ENCODE measurements around the gene CMIP. TPM values are rescaled to one million over a fixed set of nuclear protein-coding genes. Genes with fewer than 3 reads are reported as not detected.
A peak's percentile ranks its signal among the peaks of the same experiment; 100 is the strongest.

The CMIP gene
- total RNA-seq, 1 experiment from 2014 or later, result 48.2 TPM

DNA sequence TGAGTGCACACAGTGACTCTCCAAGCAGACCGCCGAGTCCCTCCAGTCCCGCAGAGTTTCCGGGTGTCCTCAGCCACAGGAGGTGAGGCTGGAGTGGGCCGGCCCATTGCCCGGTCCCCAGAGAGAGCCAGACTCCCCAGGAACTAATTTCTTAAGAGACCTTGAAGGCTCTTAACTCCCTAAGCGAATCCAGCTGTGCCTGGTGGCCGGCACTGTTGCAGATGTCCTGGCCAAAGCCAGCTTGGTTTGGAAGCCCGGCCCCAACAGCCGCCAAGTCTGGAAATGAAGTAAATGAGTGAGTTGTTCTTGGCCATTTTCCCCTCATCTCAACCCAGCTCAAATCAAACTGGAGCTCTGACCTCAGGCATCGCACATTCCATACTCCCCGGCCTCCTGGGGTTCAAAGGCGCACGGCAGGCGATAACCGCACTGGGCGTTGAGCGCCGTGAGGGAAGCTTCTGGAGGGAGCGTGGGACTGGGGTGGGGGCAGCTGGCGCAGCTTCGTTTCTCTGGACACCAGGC is 42.0 kb downstream of the CMIP start:
- H3K4me1 Mint-ChIP-seq, result peaks cover 25 to 28% of the 10 kb centered on the region in 2 experiments

More for the DNA sequence above, 42.0 kb downstream of the CMIP start:
- Histone ChIP-seq H3K4me2 (ENCODE audit: insufficient read depth, insufficient read length, low read length) (no peak overlapping the region), H3K14ac (ENCODE audit: insufficient read depth, low read length) (no peak overlapping the region), H2AK5ac (ENCODE audit: insufficient read length, low read length) (no peak overlapping the region), H4K5ac (ENCODE audit: insufficient read length, low read depth, low read length) (no peak overlapping the region), H2BK120ac (ENCODE audit: low read depth, low read length, poor library complexity, severe bottlenecking) (no peak overlapping the region), H3K79me1 (ENCODE audit: insufficient read depth, low read depth, low read length, poor library complexity, severe bottlenecking) (peaks cover 10% of the 10 kb centered on the region), H3K23ac (ENCODE audit: insufficient read length, low read depth, low read length) (no peak overlapping the region), H3K56ac (ENCODE audit: insufficient read length, low read depth, low read length) (no peak overlapping the region), H2AFZ (ENCODE audit: low read length) (no peak overlapping the region), H3K4me1 (ENCODE audit: insufficient read depth, low read length) (no peaks in the 10 kb centered on the region; the same call in 1 of the 2 replicates), H3K9me3 (ENCODE audit: control insufficient read depth, low read depth, low read length) (no peaks in the 10 kb centered on the region), H2BK12ac (ENCODE audit: insufficient read length, low read depth, low read length) (no peak overlapping the region), H2BK20ac (ENCODE audit: low read depth, low read length, poor library complexity, severe bottlenecking) (no peak overlapping the region), H3K4ac (ENCODE audit: low read depth, low read length) (no peak overlapping the region), H3K9ac (ENCODE audit: extremely low read depth, insufficient read length, low read length) (no peak overlapping the region), H3K27me3 (ENCODE audit: insufficient read depth, low read length) (no peaks in the 10 kb centered on the region), H3K23me2 (ENCODE audit: insufficient read length, low read depth, low read length, poor library complexity, severe bottlenecking) (no peaks in the 10 kb centered on the region), H2BK15ac (ENCODE audit: low read depth, low read length) (no peak overlapping the region), H2BK5ac (ENCODE audit: insufficient read length, low read length) (no peak overlapping the region), H3T11ph (ENCODE audit: low read length) (no peak overlapping the region), H4K20me1 (ENCODE audit: control insufficient read depth, insufficient read depth, insufficient read length) (peaks cover 2% of the 10 kb centered on the region), H3K18ac (ENCODE audit: insufficient read length, low read depth, low read length) (no peak overlapping the region), H3K79me2 (ENCODE audit: insufficient read depth, low read length) (peaks cover 22% of the 10 kb centered on the region; the same call in 1 of the 2 replicates), H4K91ac (ENCODE audit: insufficient read length, low read depth, low read length) (no peak overlapping the region), H3K27ac (ENCODE audit: insufficient read length, low read depth, low read length) (no peak overlapping the region), H4K8ac (replicated peaks; ENCODE audit: insufficient read length, low read depth, low read length) (no peak overlapping the region)
- Mint-ChIP-seq H3K27ac (peak overlapping the region; percentile 38 to 65 (median 63); a peak in 4 of 7 replicates), H3K27me3 (ENCODE audit: low read depth) (no peaks in the 10 kb centered on the region), H3K36me3 (ENCODE audit: insufficient read depth in 1 of 3, low read depth in 3 of 3) (peaks cover 4 to 9% (median 7%) of the 10 kb centered on the region in 3 experiments; a peak in 4 of 7 replicates), H3K9me3 (no peaks in the 10 kb centered on the region), H3K4me3 (no peak overlapping the region)
- TF ChIP-seq, protein P1, sequence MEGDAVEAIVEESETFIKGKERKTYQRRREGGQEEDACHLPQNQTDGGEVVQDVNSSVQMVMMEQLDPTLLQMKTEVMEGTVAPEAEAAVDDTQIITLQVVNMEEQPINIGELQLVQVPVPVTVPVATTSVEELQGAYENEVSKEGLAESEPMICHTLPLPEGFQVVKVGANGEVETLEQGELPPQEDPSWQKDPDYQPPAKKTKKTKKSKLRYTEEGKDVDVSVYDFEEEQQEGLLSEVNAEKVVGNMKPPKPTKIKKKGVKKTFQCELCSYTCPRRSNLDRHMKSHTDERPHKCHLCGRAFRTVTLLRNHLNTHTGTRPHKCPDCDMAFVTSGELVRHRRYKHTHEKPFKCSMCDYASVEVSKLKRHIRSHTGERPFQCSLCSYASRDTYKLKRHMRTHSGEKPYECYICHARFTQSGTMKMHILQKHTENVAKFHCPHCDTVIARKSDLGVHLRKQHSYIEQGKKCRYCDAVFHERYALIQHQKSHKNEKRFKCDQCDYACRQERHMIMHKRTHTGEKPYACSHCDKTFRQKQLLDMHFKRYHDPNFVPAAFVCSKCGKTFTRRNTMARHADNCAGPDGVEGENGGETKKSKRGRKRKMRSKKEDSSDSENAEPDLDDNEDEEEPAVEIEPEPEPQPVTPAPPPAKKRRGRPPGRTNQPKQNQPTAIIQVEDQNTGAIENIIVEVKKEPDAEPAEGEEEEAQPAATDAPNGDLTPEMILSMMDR (conservative IDR thresholded peaks at IDR 0.05), result no peak
- no CpG with 5 or more reads among the region's 22 CpGs for WGBS (ENCODE audit: extremely low coverage, insufficient read length, low lambda C conversion rate)
- DNase-seq, result no peak

Measured in H9 (cell line).